Liver (tissue), 3 donors: ENCODE data around the gene WNT11.

Source experiments
- GABPA ChIP-seq, 2 donors: IDR thresholded peaks in 1 of 2; conservative IDR thresholded peaks in 1 of 2; 2 replicates each; pipeline ENCODE4 v1.6.1; 2016; ENCODE audit warnings: antibody characterized with exemption in 2 of 2, mild to moderate bottlenecking in 1 of 2, moderate library complexity in 1 of 2
- JUND ChIP-seq, 2 donors: IDR thresholded peaks; 2 replicates each; pipeline ENCODE4 v1.6.1; 2016; ENCODE audit warnings: antibody characterized with exemption in 2 of 2
- NR2F2 ChIP-seq: IDR thresholded peaks from 2 replicates; pipeline ENCODE4 v1.6.1; 2016; ENCODE audit warnings: antibody characterized with exemption
- YY1 ChIP-seq: IDR thresholded peaks from 2 replicates; pipeline ENCODE4 v1.6.1; 2016; ENCODE audit warnings: antibody characterized with exemption, mild to moderate bottlenecking
- TF ChIP-seq, protein P1 (sequence below): fragments of 150-350 bp; IDR thresholded peaks from 2 replicates; pipeline ENCODE4 v1.5.1; 2017; ENCODE audit warnings: improper control_type of control experiment, low read depth, low read length; ENCODE audit not compliant: missing input control
- TF ChIP-seq, protein P2 (sequence below): IDR thresholded peaks from 2 replicates; pipeline ENCODE4 v1.6.1; 2016; ENCODE audit warnings: antibody characterized with exemption, mild to moderate bottlenecking
- TF ChIP-seq, protein P3 (sequence below): IDR thresholded peaks from 2 replicates; pipeline ENCODE4 v1.6.1; 2016; ENCODE audit warnings: antibody characterized with exemption
- TF ChIP-seq, protein P4 (sequence below): IDR thresholded peaks from 2 replicates; pipeline ENCODE4 v1.6.1; 2016; ENCODE audit warnings: antibody characterized with exemption
- TF ChIP-seq, protein P5 (sequence below): IDR thresholded peaks from 2 replicates; pipeline ENCODE4 v1.6.1; 2016; ENCODE audit warnings: antibody characterized with exemption
- donor health status: healthy.
- donor health status: healthy.

DNA sequence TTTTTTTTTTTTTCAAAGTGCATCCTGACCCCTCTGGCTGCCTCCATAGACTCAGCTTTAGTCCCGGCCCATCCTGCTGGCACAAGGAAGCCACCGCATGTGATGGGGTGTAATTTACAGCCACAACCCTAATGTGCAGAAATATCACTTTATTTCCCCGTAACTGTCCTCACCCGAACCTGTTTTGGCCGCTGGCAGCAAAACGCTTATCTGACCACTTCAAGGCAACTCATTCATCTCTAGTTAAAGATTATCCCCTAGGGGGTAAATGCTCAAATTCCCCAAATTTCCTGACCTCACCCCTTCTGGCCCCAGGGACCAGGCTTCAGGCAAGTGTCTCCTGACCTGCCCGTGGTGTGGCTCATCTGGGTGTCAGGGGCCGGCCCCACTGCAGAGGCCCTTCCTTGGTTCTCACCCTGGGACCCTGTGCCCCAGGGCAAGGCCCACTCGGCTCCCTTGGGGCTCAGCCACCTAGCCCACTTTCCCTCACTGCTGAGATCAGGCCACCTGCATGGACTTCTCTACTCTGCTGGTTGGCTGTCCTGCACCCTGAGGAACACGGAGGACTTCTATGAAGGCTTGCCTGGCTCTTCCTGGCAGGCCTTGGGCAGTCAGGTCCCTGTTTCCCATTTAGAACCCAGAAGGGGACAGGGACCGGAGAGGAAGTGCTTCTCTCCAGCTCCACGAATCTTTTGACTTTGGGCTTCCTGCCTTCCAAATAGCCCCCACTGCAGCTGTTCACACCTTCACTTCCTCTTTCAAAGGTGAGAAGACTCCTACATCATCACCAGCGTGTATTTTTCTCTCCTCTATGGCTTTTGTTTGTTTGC, 53.3 kb downstream of the WNT11 start:
- TF ChIP-seq, protein P1, sequence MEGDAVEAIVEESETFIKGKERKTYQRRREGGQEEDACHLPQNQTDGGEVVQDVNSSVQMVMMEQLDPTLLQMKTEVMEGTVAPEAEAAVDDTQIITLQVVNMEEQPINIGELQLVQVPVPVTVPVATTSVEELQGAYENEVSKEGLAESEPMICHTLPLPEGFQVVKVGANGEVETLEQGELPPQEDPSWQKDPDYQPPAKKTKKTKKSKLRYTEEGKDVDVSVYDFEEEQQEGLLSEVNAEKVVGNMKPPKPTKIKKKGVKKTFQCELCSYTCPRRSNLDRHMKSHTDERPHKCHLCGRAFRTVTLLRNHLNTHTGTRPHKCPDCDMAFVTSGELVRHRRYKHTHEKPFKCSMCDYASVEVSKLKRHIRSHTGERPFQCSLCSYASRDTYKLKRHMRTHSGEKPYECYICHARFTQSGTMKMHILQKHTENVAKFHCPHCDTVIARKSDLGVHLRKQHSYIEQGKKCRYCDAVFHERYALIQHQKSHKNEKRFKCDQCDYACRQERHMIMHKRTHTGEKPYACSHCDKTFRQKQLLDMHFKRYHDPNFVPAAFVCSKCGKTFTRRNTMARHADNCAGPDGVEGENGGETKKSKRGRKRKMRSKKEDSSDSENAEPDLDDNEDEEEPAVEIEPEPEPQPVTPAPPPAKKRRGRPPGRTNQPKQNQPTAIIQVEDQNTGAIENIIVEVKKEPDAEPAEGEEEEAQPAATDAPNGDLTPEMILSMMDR, result peak; percentile 2
- no peak for TF ChIP-seq NR2F2
- TF ChIP-seq GABPA (IDR thresholded peaks at IDR 0.05 in 1 of 2, conservative IDR thresholded peaks at IDR 0.05 in 1 of 2), result no peak
- TF ChIP-seq, protein P2, sequence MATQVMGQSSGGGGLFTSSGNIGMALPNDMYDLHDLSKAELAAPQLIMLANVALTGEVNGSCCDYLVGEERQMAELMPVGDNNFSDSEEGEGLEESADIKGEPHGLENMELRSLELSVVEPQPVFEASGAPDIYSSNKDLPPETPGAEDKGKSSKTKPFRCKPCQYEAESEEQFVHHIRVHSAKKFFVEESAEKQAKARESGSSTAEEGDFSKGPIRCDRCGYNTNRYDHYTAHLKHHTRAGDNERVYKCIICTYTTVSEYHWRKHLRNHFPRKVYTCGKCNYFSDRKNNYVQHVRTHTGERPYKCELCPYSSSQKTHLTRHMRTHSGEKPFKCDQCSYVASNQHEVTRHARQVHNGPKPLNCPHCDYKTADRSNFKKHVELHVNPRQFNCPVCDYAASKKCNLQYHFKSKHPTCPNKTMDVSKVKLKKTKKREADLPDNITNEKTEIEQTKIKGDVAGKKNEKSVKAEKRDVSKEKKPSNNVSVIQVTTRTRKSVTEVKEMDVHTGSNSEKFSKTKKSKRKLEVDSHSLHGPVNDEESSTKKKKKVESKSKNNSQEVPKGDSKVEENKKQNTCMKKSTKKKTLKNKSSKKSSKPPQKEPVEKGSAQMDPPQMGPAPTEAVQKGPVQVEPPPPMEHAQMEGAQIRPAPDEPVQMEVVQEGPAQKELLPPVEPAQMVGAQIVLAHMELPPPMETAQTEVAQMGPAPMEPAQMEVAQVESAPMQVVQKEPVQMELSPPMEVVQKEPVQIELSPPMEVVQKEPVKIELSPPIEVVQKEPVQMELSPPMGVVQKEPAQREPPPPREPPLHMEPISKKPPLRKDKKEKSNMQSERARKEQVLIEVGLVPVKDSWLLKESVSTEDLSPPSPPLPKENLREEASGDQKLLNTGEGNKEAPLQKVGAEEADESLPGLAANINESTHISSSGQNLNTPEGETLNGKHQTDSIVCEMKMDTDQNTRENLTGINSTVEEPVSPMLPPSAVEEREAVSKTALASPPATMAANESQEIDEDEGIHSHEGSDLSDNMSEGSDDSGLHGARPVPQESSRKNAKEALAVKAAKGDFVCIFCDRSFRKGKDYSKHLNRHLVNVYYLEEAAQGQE, result no peak
- TF ChIP-seq, protein P3, sequence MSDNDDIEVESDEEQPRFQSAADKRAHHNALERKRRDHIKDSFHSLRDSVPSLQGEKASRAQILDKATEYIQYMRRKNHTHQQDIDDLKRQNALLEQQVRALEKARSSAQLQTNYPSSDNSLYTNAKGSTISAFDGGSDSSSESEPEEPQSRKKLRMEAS, result no peak
- no peak for TF ChIP-seq YY1
- TF ChIP-seq, protein P4, sequence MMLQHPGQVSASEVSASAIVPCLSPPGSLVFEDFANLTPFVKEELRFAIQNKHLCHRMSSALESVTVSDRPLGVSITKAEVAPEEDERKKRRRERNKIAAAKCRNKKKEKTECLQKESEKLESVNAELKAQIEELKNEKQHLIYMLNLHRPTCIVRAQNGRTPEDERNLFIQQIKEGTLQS, result no peak
- TF ChIP-seq JUND (IDR thresholded peaks at IDR 0.05), result no peak
- TF ChIP-seq, protein P5, sequence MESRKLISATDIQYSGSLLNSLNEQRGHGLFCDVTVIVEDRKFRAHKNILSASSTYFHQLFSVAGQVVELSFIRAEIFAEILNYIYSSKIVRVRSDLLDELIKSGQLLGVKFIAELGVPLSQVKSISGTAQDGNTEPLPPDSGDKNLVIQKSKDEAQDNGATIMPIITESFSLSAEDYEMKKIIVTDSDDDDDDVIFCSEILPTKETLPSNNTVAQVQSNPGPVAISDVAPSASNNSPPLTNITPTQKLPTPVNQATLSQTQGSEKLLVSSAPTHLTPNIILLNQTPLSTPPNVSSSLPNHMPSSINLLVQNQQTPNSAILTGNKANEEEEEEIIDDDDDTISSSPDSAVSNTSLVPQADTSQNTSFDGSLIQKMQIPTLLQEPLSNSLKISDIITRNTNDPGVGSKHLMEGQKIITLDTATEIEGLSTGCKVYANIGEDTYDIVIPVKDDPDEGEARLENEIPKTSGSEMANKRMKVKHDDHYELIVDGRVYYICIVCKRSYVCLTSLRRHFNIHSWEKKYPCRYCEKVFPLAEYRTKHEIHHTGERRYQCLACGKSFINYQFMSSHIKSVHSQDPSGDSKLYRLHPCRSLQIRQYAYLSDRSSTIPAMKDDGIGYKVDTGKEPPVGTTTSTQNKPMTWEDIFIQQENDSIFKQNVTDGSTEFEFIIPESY, result no peak
